SK-N-SH treated with all-trans-retinoic acid at 6 μM for 48 hours (cell line): ENCODE results near the gene PTPRT.
A peak's percentile ranks its signal among the peaks of the same experiment; 100 is the strongest.

ENCODE experiments used
- ATAC-seq: fragments of 200-7000 bp; cut with Tn5 transposase; 3 replicates; pipeline ENCODE4 v1.9.1; 2020; ENCODE audit warnings: mild to moderate bottlenecking, moderate library complexity
- ARNTL ChIP-seq: fragments of 450-650 bp; formaldehyde crosslinking; IDR thresholded peaks from 2 replicates; pipeline ENCODE4 v1.5.0; 2020; ENCODE audit warnings: low read depth, mild to moderate bottlenecking, moderate library complexity, borderline replicate concordance
- BACH2 ChIP-seq: fragments of 250-450 bp; sonication (Bioruptor Pico); IDR thresholded peaks from 2 replicates; pipeline ENCODE4 v1.9.0; 2021; ENCODE audit warnings: mild to moderate bottlenecking, borderline replicate concordance
- CSDC2 ChIP-seq: fragments of 250-450 bp; sonication (Bioruptor Pico); IDR thresholded peaks from 2 replicates; pipeline ENCODE4 v1.5.0; 2020; ENCODE audit warnings: mild to moderate bottlenecking, moderate library complexity
- ESRRG ChIP-seq: fragments of 250-450 bp; sonication (Bioruptor Pico); IDR thresholded peaks from 2 replicates; pipeline ENCODE4 v1.6.1; 2021; ENCODE audit warnings: mild to moderate bottlenecking
- GLIS3 ChIP-seq: fragments of 250-450 bp; sonication (Bioruptor Pico); IDR thresholded peaks from 2 replicates; pipeline ENCODE4 v1.5.0; 2020; ENCODE audit warnings: mild to moderate bottlenecking, moderate library complexity
- RARB ChIP-seq: fragments of 250-450 bp; sonication (Bioruptor Pico); IDR thresholded peaks from 2 replicates; pipeline ENCODE4 v1.8.0; 2021; ENCODE audit warnings: mild to moderate bottlenecking, moderate library complexity
- SNAI2 ChIP-seq: fragments of 250-450 bp; sonication (Bioruptor Pico); IDR thresholded peaks from 2 replicates; pipeline ENCODE4 v1.5.0; 2020; ENCODE audit warnings: mild to moderate bottlenecking, moderate library complexity
- TCF4 ChIP-seq: fragments of 250-450 bp; sonication (Bioruptor Pico); IDR thresholded peaks from 2 replicates; pipeline ENCODE4 v1.8.0; 2021; ENCODE audit warnings: mild to moderate bottlenecking, moderate library complexity, borderline replicate concordance
- TOX ChIP-seq: fragments of 250-450 bp; sonication (Bioruptor Pico); IDR thresholded peaks from 2 replicates; pipeline ENCODE4 v1.8.0; 2021; ENCODE audit warnings: mild to moderate bottlenecking, moderate library complexity, borderline replicate concordance
- ZC3H10 ChIP-seq: fragments of 250-450 bp; sonication (Bioruptor Pico); IDR thresholded peaks from 2 replicates; pipeline ENCODE4 v1.5.1; 2021; ENCODE audit warnings: mild to moderate bottlenecking, moderate library complexity
- ZFP3 ChIP-seq: fragments of 250-450 bp; sonication (Bioruptor Pico); IDR thresholded peaks from 2 replicates; pipeline ENCODE4 v1.5.0; 2020; ENCODE audit warnings: mild to moderate bottlenecking, moderate library complexity
- ZFP30 ChIP-seq: fragments of 450-650 bp; formaldehyde crosslinking; IDR thresholded peaks from 2 replicates; pipeline ENCODE4 v1.5.0; 2022; ENCODE audit warnings: mild to moderate bottlenecking, moderate library complexity
- ZNF70 ChIP-seq: fragments of 450-650 bp; formaldehyde crosslinking; IDR thresholded peaks from 2 replicates; pipeline ENCODE4 v1.5.0; 2020; ENCODE audit warnings: mild to moderate bottlenecking, moderate library complexity
- TF ChIP-seq, protein P1 (sequence below): fragments of 250-450 bp; sonication (Bioruptor Pico); IDR thresholded peaks from 2 replicates; pipeline ENCODE4 v1.5.1; 2020; ENCODE audit warnings: low read depth, mild to moderate bottlenecking, moderate library complexity
- TF ChIP-seq, protein P2 (sequence below): fragments of 250-450 bp; sonication (Bioruptor Pico); IDR thresholded peaks from 2 replicates; pipeline ENCODE4 v1.8.0; 2020; ENCODE audit warnings: mild to moderate bottlenecking, moderate library complexity, borderline replicate concordance
- TF ChIP-seq, protein P3 (sequence below): fragments of 250-450 bp; sonication (Bioruptor Pico); IDR thresholded peaks from 2 replicates; pipeline ENCODE4 v1.5.1; 2021; ENCODE audit warnings: mild to moderate bottlenecking, moderate library complexity
- TF ChIP-seq, protein P4 (sequence below): fragments of 250-450 bp; sonication (Bioruptor Pico); IDR thresholded peaks from 2 replicates; pipeline ENCODE4 v1.5.0; 2020; ENCODE audit warnings: mild to moderate bottlenecking, moderate library complexity

The PTPRT gene

DNA sequence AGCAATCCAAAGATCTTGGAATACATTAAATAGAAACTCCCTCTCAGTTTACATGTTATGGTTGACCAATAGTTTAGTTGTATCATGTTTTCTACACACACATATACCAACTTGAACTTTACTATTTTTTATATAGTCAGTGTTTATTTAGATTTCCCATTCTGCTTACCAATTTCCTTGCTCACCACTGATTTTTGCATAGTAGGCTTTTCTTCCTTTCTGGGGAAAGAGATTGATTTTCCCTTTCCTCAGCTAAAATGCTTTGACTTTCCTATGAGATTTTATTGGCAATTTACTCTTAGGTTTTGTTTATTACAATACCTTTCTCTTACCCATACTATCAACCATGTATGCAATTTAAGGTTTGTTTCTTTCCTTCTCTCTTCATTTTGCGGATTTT is 665.6 kb downstream of the PTPRT start:
- no peak for ATAC-seq
- TF ChIP-seq ARNTL (CRISPR knock-in tag) (no peak), ZFP3 (CRISPR knock-in tag) (no peak), TOX (CRISPR knock-in tag) (no peak), GLIS3 (no peak), ESRRG (CRISPR knock-in tag) (no peak), CSDC2 (no peak), ZC3H10 (CRISPR knock-in tag) (no peak), BACH2 (CRISPR knock-in tag) (no peak), RARB (no peak), SNAI2 (CRISPR knock-in tag) (no peak), ZNF70 (CRISPR knock-in tag) (no peak), TCF4 (CRISPR knock-in tag) (no peak)
- TF ChIP-seq, protein P1, sequence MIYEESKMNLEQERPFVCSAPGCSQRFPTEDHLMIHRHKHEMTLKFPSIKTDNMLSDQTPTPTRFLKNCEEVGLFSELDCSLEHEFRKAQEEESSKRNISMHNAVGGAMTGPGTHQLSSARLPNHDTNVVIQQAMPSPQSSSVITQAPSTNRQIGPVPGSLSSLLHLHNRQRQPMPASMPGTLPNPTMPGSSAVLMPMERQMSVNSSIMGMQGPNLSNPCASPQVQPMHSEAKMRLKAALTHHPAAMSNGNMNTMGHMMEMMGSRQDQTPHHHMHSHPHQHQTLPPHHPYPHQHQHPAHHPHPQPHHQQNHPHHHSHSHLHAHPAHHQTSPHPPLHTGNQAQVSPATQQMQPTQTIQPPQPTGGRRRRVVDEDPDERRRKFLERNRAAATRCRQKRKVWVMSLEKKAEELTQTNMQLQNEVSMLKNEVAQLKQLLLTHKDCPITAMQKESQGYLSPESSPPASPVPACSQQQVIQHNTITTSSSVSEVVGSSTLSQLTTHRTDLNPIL = no peak
- TF ChIP-seq, protein P2, sequence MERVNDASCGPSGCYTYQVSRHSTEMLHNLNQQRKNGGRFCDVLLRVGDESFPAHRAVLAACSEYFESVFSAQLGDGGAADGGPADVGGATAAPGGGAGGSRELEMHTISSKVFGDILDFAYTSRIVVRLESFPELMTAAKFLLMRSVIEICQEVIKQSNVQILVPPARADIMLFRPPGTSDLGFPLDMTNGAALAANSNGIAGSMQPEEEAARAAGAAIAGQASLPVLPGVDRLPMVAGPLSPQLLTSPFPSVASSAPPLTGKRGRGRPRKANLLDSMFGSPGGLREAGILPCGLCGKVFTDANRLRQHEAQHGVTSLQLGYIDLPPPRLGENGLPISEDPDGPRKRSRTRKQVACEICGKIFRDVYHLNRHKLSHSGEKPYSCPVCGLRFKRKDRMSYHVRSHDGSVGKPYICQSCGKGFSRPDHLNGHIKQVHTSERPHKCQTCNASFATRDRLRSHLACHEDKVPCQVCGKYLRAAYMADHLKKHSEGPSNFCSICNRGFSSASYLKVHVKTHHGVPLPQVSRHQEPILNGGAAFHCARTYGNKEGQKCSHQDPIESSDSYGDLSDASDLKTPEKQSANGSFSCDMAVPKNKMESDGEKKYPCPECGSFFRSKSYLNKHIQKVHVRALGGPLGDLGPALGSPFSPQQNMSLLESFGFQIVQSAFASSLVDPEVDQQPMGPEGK (CRISPR knock-in tag) = no peak
- TF ChIP-seq, protein P3, sequence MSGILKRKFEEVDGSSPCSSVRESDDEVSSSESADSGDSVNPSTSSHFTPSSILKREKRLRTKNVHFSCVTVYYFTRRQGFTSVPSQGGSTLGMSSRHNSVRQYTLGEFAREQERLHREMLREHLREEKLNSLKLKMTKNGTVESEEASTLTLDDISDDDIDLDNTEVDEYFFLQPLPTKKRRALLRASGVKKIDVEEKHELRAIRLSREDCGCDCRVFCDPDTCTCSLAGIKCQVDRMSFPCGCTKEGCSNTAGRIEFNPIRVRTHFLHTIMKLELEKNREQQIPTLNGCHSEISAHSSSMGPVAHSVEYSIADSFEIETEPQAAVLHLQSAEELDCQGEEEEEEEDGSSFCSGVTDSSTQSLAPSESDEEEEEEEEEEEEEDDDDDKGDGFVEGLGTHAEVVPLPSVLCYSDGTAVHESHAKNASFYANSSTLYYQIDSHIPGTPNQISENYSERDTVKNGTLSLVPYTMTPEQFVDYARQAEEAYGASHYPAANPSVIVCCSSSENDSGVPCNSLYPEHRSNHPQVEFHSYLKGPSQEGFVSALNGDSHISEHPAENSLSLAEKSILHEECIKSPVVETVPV (CRISPR knock-in tag) = no peak

DNA sequence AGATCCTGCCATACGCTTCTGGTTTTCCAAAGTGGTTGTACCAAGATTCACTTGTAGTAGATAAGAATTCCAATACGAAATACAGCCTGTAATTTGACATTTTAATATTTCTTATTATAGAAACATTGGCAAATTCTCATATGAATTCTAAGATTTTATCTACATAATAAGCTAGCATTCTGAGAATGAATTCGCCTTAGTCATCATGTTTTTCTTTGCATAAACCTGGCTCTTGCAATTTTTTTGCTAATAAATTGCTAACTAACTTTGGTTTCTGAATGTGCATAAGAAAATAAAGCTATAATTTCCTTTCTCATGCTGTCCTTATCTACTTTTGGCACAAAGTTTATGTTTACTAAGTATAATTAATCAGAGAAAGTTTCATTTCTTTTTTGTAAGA is 673.0 kb downstream of the PTPRT start:
- no peak for ATAC-seq
- no peak for TF ChIP-seq TOX (CRISPR knock-in tag)
- TF ChIP-seq, all 23 proteins: peak for 0

DNA sequence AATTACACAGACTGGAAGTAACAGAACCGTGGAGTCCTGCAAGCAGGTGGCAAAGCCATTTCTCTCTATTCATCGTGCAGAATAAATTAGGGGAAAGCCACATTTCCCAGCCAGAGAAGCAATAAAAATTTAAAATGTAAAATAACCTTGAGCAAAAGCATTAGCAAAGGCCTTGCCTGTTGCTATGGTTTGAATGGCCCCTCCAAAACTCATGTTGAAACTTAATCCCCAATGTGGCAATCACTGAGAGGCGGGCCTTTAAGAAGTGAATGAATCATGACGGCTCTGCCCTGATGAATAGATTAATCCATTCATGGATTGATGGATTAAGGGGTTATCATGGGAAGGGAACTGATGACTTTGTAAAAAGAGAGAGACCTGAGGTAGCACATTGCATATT is 679.0 kb downstream of the PTPRT start:
- ATAC-seq = no peak
- TF ChIP-seq, protein P4, sequence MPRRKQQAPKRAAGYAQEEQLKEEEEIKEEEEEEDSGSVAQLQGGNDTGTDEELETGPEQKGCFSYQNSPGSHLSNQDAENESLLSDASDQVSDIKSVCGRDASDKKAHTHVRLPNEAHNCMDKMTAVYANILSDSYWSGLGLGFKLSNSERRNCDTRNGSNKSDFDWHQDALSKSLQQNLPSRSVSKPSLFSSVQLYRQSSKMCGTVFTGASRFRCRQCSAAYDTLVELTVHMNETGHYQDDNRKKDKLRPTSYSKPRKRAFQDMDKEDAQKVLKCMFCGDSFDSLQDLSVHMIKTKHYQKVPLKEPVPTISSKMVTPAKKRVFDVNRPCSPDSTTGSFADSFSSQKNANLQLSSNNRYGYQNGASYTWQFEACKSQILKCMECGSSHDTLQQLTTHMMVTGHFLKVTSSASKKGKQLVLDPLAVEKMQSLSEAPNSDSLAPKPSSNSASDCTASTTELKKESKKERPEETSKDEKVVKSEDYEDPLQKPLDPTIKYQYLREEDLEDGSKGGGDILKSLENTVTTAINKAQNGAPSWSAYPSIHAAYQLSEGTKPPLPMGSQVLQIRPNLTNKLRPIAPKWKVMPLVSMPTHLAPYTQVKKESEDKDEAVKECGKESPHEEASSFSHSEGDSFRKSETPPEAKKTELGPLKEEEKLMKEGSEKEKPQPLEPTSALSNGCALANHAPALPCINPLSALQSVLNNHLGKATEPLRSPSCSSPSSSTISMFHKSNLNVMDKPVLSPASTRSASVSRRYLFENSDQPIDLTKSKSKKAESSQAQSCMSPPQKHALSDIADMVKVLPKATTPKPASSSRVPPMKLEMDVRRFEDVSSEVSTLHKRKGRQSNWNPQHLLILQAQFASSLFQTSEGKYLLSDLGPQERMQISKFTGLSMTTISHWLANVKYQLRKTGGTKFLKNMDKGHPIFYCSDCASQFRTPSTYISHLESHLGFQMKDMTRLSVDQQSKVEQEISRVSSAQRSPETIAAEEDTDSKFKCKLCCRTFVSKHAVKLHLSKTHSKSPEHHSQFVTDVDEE = no peak
- no peak for TF ChIP-seq ZC3H10 (CRISPR knock-in tag)
- TF ChIP-seq CSDC2 = no peak
- no peak for TF ChIP-seq ZFP30
- TF ChIP-seq, protein P3 (CRISPR knock-in tag) = no peak
- no peak for TF ChIP-seq RARB
- no peak for TF ChIP-seq ZNF70 (CRISPR knock-in tag)
- no peak for TF ChIP-seq TOX (CRISPR knock-in tag)
- TF ChIP-seq, all 23 proteins: peak for 0

DNA sequence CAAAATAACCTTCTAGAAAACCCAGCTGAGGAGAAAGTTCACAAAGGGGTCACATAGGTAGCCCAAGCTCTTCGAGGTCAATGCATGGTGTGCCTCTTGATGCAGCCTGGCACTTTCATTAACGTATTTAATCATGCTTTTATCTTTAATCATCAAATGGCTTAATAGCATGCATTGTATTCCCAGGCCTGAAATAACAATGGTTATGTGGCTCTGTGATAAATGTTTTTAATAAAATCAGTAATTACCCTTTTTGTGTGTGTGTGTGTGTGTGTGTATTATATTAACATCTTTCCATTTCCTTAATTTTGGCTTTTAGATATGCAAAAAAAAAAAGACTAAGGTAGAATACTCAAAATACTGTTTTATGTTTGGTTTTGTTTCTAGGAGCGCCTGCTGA is 681.8 kb downstream of the PTPRT start:
- no peak for ATAC-seq
- TF ChIP-seq, protein P3 (CRISPR knock-in tag) = no peak
- TF ChIP-seq TCF4 (CRISPR knock-in tag) = peak; percentile 69
